ENCODE measurements around the gene SLC6A5.
A peak's percentile ranks its signal among the peaks of the same experiment; 100 is the strongest.

The SLC6A5 gene

GRCh38 chr11:20644360-20644759 is 45.0 kb downstream of the SLC6A5 start:
- no peaks in the 10 kb centered on the region for H3K4me1 ChIP-seq
- no peaks in the 10 kb centered on the region for H3K36me3 ChIP-seq (replicated peaks)
- H3K27me3 ChIP-seq (ENCODE audit: low read depth), result no peaks in the 10 kb centered on the region
- in situ Hi-C loops (cut with MboI; ENCODE audit: low sequenced_read_pairs), result loop anchor here (25.0 kb wide), 1 partner anchor 518 kb away; no protein-coding TSS in a partner anchor
- DNase-seq (ENCODE audit: low spot score in 2 of 2), result no peak
- H3K4me3 ChIP-seq, result no peak overlapping the region
- no peaks in the 10 kb centered on the region for H3K9me3 ChIP-seq

- Histone ChIP-seq H3K4me3 (no peak overlapping the region), H3K27me3 (ENCODE audit: low read depth) (no peaks in the 10 kb centered on the region), H3K36me3 (replicated peaks) (no peaks in the 10 kb centered on the region), H3K9me3 (no peaks in the 10 kb centered on the region), H3K4me1 (no peaks in the 10 kb centered on the region)
- DNase-seq (ENCODE audit: low spot score in 2 of 2), result peak; percentile 65 to 77
- in situ Hi-C loops (cut with MboI; ENCODE audit: low sequenced_read_pairs), result loop anchor here (25.0 kb wide), 1 partner anchor 514 kb away; no protein-coding TSS in a partner anchor
Observed at GRCh38 chr11:20647976-20648565, 48.7 kb downstream of the SLC6A5 start.

- in situ Hi-C loops (cut with MboI; ENCODE audit: low sequenced_read_pairs), result loop anchor here (10.0 to 25.0 kb wide), 2 partner anchors 213 to 860 kb away; no protein-coding TSS in a partner anchor
- H3K9me3 ChIP-seq, result no peaks in the 10 kb centered on the region
- H3K4me1 ChIP-seq, result no peaks in the 10 kb centered on the region
- peak in 1 of 2 experiments; percentile 16 for DNase-seq (ENCODE audit: low spot score in 2 of 2)
- H3K36me3 ChIP-seq (replicated peaks), result no peaks in the 10 kb centered on the region
- H3K4me3 ChIP-seq, result no peak overlapping the region
- H3K27me3 ChIP-seq (ENCODE audit: low read depth), result no peaks in the 10 kb centered on the region
Observed at GRCh38 chr11:20652150-20652806, 52.9 kb downstream of the SLC6A5 start.

DNA sequence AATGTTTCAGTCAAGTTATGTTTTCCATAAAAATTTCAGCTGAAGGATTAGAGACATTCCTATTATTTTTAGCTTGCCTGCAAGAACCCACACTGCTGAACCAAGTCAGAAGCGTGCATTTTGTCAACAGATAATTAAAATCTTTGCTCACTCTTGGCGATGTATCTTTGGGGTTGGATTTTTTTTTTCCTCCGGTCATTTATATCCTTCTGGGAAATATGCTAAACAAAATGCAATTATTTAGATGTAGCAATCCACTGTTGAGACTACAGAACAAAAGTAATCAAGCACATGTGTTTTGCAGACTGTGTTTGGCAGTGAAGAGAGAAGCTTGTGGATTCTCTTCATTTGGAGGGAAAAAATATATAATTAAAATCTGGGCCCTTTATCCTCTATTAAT is 54.6 kb downstream of the SLC6A5 start:
- H3K27me3 ChIP-seq (ENCODE audit: low read depth), result no peaks in the 10 kb centered on the region
- in situ Hi-C loops (cut with MboI; ENCODE audit: low sequenced_read_pairs), result loop anchor here (10.0 to 25.0 kb wide), 2 partner anchors 211 to 858 kb away; no protein-coding TSS in a partner anchor
- no peaks in the 10 kb centered on the region for H3K4me1 ChIP-seq
- no peak for DNase-seq (ENCODE audit: low spot score in 2 of 2)
- H3K4me3 ChIP-seq, result no peak overlapping the region
- no peaks in the 10 kb centered on the region for H3K36me3 ChIP-seq (replicated peaks)
- H3K9me3 ChIP-seq, result no peaks in the 10 kb centered on the region

GRCh38 chr11:20656901-20657300 is 57.5 kb downstream of the SLC6A5 start:
- in situ Hi-C loops (cut with MboI; ENCODE audit: low sequenced_read_pairs), result loop anchor here (10.0 to 25.0 kb wide), 2 partner anchors 208 to 855 kb away; no protein-coding TSS in a partner anchor
- no peaks in the 10 kb centered on the region for H3K27me3 ChIP-seq (ENCODE audit: low read depth)
- H3K4me1 ChIP-seq, result no peaks in the 10 kb centered on the region

GRCh38 chr11:20658135-20658534 is 58.7 kb downstream of the SLC6A5 start:
- no peak for DNase-seq (ENCODE audit: low spot score in 2 of 2)
- no peaks in the 10 kb centered on the region for H3K36me3 ChIP-seq (replicated peaks)
- H3K4me1 ChIP-seq, result no peaks in the 10 kb centered on the region
- in situ Hi-C loops (cut with MboI; ENCODE audit: low sequenced_read_pairs), result loop anchor here (10.0 to 25.0 kb wide), 2 partner anchors 207 to 854 kb away; no protein-coding TSS in a partner anchor
- H3K9me3 ChIP-seq, result no peaks in the 10 kb centered on the region
- H3K4me3 ChIP-seq, result no peak overlapping the region
- H3K27me3 ChIP-seq (ENCODE audit: low read depth), result no peaks in the 10 kb centered on the region

More at GRCh38 chr11:20656901-20657300, 57.5 kb downstream of the SLC6A5 start:
- no peak for DNase-seq (ENCODE audit: low spot score in 2 of 2)
- H3K9me3 ChIP-seq, result no peaks in the 10 kb centered on the region
- no peaks in the 10 kb centered on the region for H3K36me3 ChIP-seq (replicated peaks)
- no peak overlapping the region for H3K4me3 ChIP-seq

- no peak for DNase-seq (ENCODE audit: low spot score in 2 of 2)
- Histone ChIP-seq H3K36me3 (replicated peaks) (no peaks in the 10 kb centered on the region), H3K9me3 (no peaks in the 10 kb centered on the region), H3K4me1 (no peaks in the 10 kb centered on the region), H3K27me3 (ENCODE audit: low read depth) (no peaks in the 10 kb centered on the region), H3K4me3 (no peak overlapping the region)
- in situ Hi-C loops (cut with MboI; ENCODE audit: low sequenced_read_pairs), result loop anchor here (25.0 kb wide), 1 partner anchor 851 kb away; no protein-coding TSS in a partner anchor
Observed at GRCh38 chr11:20661445-20661844, 62.0 kb downstream of the SLC6A5 start.

DNA sequence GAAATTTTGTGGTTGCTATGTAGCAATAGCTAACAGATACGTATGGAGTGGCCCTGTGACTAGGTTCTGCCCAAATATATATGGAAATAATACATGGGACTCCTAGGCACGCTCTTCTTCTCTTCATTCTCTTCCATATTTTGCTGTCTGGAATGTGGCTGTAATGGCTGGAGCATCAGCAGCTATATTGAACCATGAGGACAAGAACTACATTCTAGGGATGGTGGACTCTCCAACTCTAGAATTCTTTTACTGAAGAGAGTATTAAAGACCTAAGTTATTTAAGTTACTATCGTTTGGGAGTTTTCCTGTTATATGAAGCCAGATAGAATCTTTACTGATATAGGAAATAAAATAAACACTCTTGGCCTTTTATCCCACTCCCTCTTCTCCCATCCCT is 62.4 kb downstream of the SLC6A5 start:
- Histone ChIP-seq H3K4me3 (no peak overlapping the region), H3K4me1 (no peaks in the 10 kb centered on the region), H3K9me3 (no peaks in the 10 kb centered on the region), H3K36me3 (replicated peaks) (no peaks in the 10 kb centered on the region), H3K27me3 (ENCODE audit: low read depth) (no peaks in the 10 kb centered on the region)
- in situ Hi-C loops (cut with MboI; ENCODE audit: low sequenced_read_pairs), result loop anchor here (25.0 kb wide), 1 partner anchor 850 kb away; no protein-coding TSS in a partner anchor
- no peak for DNase-seq (ENCODE audit: low spot score in 2 of 2)

- H3K4me3 ChIP-seq, result peak overlapping the region; percentile 48
Observed at GRCh38 chr11:20668131-20668809, 68.9 kb downstream of the SLC6A5 start.

DNA sequence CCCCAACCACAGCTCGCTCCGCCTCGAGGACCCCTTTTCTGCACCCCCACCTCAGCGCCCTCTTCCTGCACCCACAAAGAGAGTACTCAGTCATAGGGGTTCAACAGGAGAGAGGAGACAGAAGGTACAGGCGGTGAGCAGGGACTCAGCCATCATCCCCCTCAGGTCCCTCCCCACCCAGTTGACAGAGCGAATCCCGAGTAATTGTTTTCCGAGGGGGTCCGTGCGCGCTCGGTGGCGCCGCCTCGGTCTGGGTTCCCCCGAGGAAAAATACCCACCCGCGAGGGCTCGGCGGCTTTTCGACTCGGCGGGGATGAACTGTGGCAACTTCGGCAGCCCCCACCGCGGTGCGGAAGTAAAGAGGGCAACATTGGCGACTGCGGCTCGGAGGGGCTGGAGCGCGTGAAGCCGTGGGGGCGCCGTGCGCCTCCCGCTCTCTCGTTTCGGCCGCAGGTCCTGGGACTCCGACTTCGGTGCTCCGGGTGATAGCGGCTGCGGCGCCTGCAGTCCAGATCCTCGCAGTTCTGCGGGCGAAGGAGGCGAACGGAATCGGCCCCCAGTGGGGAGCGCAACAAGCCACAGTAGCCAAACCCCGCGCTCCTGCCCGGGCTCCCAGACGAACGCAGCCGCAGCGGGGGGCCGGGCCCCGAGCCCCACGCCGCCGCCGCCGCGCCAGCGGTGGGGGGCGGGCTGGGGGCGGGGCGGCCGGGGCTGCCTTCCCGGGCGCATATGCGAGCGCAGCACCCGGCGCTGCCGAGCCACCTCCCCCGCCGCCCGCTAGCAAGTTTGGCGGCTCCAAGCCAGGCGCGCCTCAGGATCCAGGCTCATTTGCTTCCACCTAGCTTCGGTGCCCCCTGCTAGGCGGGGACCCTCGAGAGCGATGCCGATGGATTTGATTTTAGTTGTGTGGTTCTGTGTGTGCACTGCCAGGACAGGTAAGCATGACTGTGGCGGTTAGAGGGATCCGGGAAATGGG is 69.7 kb downstream of the SLC6A5 start, which contains the start of gene NELL1:
Gene NELL1, plus strand, starts transcription at position 743 of the 976 bp plus-strand sequence.
- peak within 1 kb of the TSS; percentile 48 for H3K4me3 ChIP-seq

More at GRCh38 chr11:20668131-20668809, 68.9 kb downstream of the SLC6A5 start:
- no peaks in the 10 kb centered on the region for H3K9me3 ChIP-seq
- peaks cover 21% of the 10 kb centered on the region for H3K4me1 ChIP-seq
- in situ Hi-C loops (cut with MboI; ENCODE audit: low sequenced_read_pairs), result loop anchor here (25.0 kb wide), 1 partner anchor 844 kb away; no protein-coding TSS in a partner anchor
- peaks cover 25% of the 10 kb centered on the region; the same call in 1 of the 2 replicates for H3K27me3 ChIP-seq (ENCODE audit: low read depth)
- DNase-seq (ENCODE audit: low spot score in 2 of 2), result no peak
- no peaks in the 10 kb centered on the region for H3K36me3 ChIP-seq (replicated peaks)

DNA sequence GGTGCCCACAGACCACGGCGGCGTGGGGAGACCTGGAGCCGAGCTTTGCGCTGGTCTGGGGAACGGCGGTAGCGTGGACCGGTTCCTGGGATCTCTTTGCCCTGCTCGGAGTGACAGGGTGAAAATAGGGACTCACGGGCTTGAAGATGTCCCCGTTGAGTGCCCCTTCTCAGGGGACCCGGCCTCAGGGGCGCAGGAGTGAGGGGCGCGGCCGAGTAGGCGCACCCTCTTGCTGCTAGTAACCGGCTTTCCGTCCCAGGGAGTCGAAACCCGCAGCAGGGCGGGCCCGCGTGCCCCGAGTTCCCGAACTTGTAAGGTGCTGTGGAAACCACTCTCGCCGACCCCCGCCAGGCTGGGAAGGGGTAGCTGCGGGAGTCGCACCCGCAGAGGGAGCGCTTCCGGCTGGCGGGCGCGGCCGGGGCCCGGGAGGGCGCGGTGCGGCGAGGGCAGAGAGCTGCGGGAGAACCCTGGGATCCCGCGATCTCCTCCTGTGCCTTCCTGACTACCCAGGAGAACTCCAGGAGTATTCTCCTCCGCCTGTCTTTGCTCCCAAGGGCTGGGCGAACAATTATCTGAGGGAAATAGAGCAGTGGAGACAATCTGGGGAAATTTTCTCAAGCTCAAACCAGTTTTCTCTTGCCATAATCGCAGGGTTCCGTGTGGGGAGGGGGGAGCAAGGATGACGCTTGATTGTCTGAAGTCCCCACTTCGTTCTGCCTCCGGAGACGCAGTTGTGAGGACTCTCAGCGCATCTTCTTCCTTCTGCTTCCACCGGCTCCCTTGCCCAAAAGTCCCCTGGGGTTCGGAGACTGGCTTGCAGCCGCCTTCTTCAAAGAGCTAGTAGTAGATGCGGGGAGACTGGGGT is 70.6 kb downstream of the SLC6A5 start:
- peak overlapping the region; percentile 48 for H3K4me3 ChIP-seq
- H3K9me3 ChIP-seq, result no peaks in the 10 kb centered on the region
- peaks cover 25% of the 10 kb centered on the region; the same call in 1 of the 2 replicates for H3K27me3 ChIP-seq (ENCODE audit: low read depth)
- DNase-seq (ENCODE audit: low spot score in 2 of 2), result peak in 1 of 2 experiments; percentile 48
- peaks cover 21% of the 10 kb centered on the region for H3K4me1 ChIP-seq
- in situ Hi-C loops (cut with MboI; ENCODE audit: low sequenced_read_pairs), result loop anchor here (25.0 kb wide), 1 partner anchor 842 kb away; no protein-coding TSS in a partner anchor
- H3K36me3 ChIP-seq (replicated peaks), result no peaks in the 10 kb centered on the region

More for the DNA sequence above, 69.7 kb downstream of the SLC6A5 start, which contains the start of gene NELL1:
- no peaks in the 10 kb centered on the region for H3K36me3 ChIP-seq (replicated peaks)
- in situ Hi-C loops (cut with MboI; ENCODE audit: low sequenced_read_pairs), result loop anchor here (25.0 kb wide), 1 partner anchor 843 kb away; no protein-coding TSS in a partner anchor
- H3K9me3 ChIP-seq, result no peaks in the 10 kb centered on the region
- peak; percentile 43 to 69 for DNase-seq (ENCODE audit: low spot score in 2 of 2)
- H3K27me3 ChIP-seq (ENCODE audit: low read depth), result peaks cover 25% of the 10 kb centered on the region; the same call in 1 of the 2 replicates
- peaks cover 21% of the 10 kb centered on the region for H3K4me1 ChIP-seq

Measured in HAP-1 (cell line).